Measurements from ENCODE around the gene UTP15. TPM values are rescaled to one million over a fixed set of nuclear protein-coding genes. Genes with fewer than 3 reads are reported as not detected.

UTP15 gene
- total RNA-seq, 4 donors from 2014 or later = 8.3 to 26.9 (median 15.4) TPM

GRCh38 chr5:73525606-73526203, 39.8 kb upstream of the UTP15 start:
- no peaks in the 10 kb centered on the region for H3K27me3 ChIP-seq
- no peaks in the 10 kb centered on the region for H3K9me3 ChIP-seq
- no peaks in the 10 kb centered on the region for H3K4me1 ChIP-seq
- no peaks in the 10 kb centered on the region for H3K36me3 ChIP-seq
- no peak for ATAC-seq
- H3K27ac ChIP-seq = no peak overlapping the region
- intact Hi-C loops (cut with DNase I; ENCODE audit: low total_unique reads) = no loop called here
- DNase-seq = no peak
- TF ChIP-seq, protein P1, sequence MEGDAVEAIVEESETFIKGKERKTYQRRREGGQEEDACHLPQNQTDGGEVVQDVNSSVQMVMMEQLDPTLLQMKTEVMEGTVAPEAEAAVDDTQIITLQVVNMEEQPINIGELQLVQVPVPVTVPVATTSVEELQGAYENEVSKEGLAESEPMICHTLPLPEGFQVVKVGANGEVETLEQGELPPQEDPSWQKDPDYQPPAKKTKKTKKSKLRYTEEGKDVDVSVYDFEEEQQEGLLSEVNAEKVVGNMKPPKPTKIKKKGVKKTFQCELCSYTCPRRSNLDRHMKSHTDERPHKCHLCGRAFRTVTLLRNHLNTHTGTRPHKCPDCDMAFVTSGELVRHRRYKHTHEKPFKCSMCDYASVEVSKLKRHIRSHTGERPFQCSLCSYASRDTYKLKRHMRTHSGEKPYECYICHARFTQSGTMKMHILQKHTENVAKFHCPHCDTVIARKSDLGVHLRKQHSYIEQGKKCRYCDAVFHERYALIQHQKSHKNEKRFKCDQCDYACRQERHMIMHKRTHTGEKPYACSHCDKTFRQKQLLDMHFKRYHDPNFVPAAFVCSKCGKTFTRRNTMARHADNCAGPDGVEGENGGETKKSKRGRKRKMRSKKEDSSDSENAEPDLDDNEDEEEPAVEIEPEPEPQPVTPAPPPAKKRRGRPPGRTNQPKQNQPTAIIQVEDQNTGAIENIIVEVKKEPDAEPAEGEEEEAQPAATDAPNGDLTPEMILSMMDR (IDR thresholded peaks at IDR 0.05 in 4 of 5, conservative IDR thresholded peaks at IDR 0.05 in 1 of 5) = no peak
- no peak for TF ChIP-seq POLR2A (IDR thresholded peaks at IDR 0.05)
- no peak overlapping the region for H3K4me3 ChIP-seq
- in situ Hi-C loops (cut with MboI; ENCODE audit: low sequenced_read_pairs in 4 of 4) = no loop called here

GRCh38 chr5:73528248-73528647, 37.3 kb upstream of the UTP15 start:
- no peak overlapping the region for H3K4me3 ChIP-seq
- no peaks in the 10 kb centered on the region for H3K9me3 ChIP-seq
- DNase-seq (no peak), ATAC-seq (no peak)
- no peaks in the 10 kb centered on the region for H3K4me1 ChIP-seq
- H3K27ac ChIP-seq = no peak overlapping the region
- H3K36me3 ChIP-seq = no peaks in the 10 kb centered on the region
- in situ Hi-C loops (cut with MboI; ENCODE audit: low sequenced_read_pairs in 4 of 4) (no loop called here), intact Hi-C loops (cut with DNase I; ENCODE audit: low total_unique reads) (no loop called here)
- no peak for TF ChIP-seq POLR2A (IDR thresholded peaks at IDR 0.05)
- TF ChIP-seq, protein P1 (IDR thresholded peaks at IDR 0.05 in 4 of 5, conservative IDR thresholded peaks at IDR 0.05 in 1 of 5) = no peak
- H3K27me3 ChIP-seq = no peaks in the 10 kb centered on the region

- no peaks in the 10 kb centered on the region for H3K27me3 ChIP-seq
- DNase-seq (no peak), ATAC-seq (no peak)
- no peaks in the 10 kb centered on the region for H3K4me1 ChIP-seq
- in situ Hi-C loops (cut with MboI; ENCODE audit: low sequenced_read_pairs in 4 of 4) = no loop called here
- no peaks in the 10 kb centered on the region for H3K9me3 ChIP-seq
- H3K36me3 ChIP-seq = no peaks in the 10 kb centered on the region
- intact Hi-C loops (cut with DNase I; ENCODE audit: low total_unique reads) = no loop called here
- TF ChIP-seq, protein P1 (IDR thresholded peaks at IDR 0.05 in 4 of 5, conservative IDR thresholded peaks at IDR 0.05 in 1 of 5) = no peak
- TF ChIP-seq POLR2A (IDR thresholded peaks at IDR 0.05) = no peak
- H3K27ac ChIP-seq = no peak overlapping the region
- H3K4me3 ChIP-seq = no peak overlapping the region
Measured at GRCh38 chr5:73529081-73529480, 36.5 kb upstream of the UTP15 start.

GRCh38 chr5:73531356-73531755, 34.2 kb upstream of the UTP15 start:
- in situ Hi-C loops (cut with MboI; ENCODE audit: low sequenced_read_pairs in 4 of 4) (no loop called here), intact Hi-C loops (cut with DNase I; ENCODE audit: low total_unique reads) (no loop called here)
- ATAC-seq (no peak), DNase-seq (no peak)
- H3K4me1 ChIP-seq = no peaks in the 10 kb centered on the region
- no peaks in the 10 kb centered on the region for H3K9me3 ChIP-seq
- TF ChIP-seq POLR2A (IDR thresholded peaks at IDR 0.05) = no peak
- TF ChIP-seq, protein P1 (IDR thresholded peaks at IDR 0.05 in 4 of 5, conservative IDR thresholded peaks at IDR 0.05 in 1 of 5) = no peak
- no peaks in the 10 kb centered on the region for H3K27me3 ChIP-seq
- H3K36me3 ChIP-seq = no peaks in the 10 kb centered on the region
- H3K27ac ChIP-seq = no peak overlapping the region
- no peak overlapping the region for H3K4me3 ChIP-seq

DNA sequence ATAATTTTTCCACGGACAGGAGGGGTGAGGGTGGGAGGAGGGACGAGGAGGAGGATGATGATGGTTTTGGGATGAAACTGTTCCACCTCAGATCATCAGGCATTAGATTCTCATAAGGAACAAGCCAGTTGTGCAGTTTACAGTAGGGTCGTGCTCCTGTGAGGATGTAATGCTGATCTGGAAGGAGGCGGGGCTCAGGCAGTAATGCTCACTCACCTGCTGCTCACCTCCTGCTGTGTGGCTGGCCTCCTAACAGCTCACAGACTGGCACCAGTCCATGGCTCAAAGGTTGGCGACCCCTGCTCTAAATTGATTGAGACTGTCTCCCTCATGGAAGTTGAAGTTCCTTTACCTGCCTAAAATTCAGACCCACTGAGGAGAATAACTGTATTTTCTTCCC, 33.3 kb upstream of the UTP15 start:
- H3K27ac ChIP-seq = no peak overlapping the region
- in situ Hi-C loops (cut with MboI; ENCODE audit: low sequenced_read_pairs in 4 of 4) = no loop called here
- ATAC-seq (no peak), DNase-seq (no peak)
- intact Hi-C loops (cut with DNase I; ENCODE audit: low total_unique reads) = no loop called here
- no peaks in the 10 kb centered on the region for H3K27me3 ChIP-seq
- TF ChIP-seq, protein P1 (IDR thresholded peaks at IDR 0.05 in 4 of 5, conservative IDR thresholded peaks at IDR 0.05 in 1 of 5) = no peak
- TF ChIP-seq POLR2A (IDR thresholded peaks at IDR 0.05) = no peak
- H3K9me3 ChIP-seq = no peaks in the 10 kb centered on the region
- no peak overlapping the region for H3K4me3 ChIP-seq
- H3K4me1 ChIP-seq = no peaks in the 10 kb centered on the region
- no peaks in the 10 kb centered on the region for H3K36me3 ChIP-seq

Data from gastrocnemius medialis (tissue), 4 donors.